Stimulated activated CD4-positive, alpha-beta T cell treated with anti-CD3 and anti-CD28 coated beads, Interleukin-4, amount 100 ng/mL, for 48 hours (primary cell): ENCODE results near the gene TCHP.
"Not testable (repeated sequence)": the region's sequence is repeated elsewhere in the genome, so short reads cannot be mapped to it uniquely, and the experiment has no call there.

Source experiments
- DNase-seq, 2 donors: peaks; one replicate each; pipeline ENCODE4 v3.0.0-alpha.2; 2020; ENCODE audit warnings: low read depth in 2 of 2

The TCHP gene

GRCh38 chr12:109879351-109880042 is 20.6 kb upstream of the TCHP start:
- DNase-seq = no peak

GRCh38 chr12:109880043-109880931 is 19.8 kb upstream of the TCHP start, which contains the start of gene GLTP:
TSS of gene GLTP (minus strand) at chr12:109880541. CDS start at chr12:109880374, 167 bp downstream.
- DNase-seq = peak; percentile 82 to 85

GRCh38 chr12:109880938-109881337 is 19.1 kb upstream of the TCHP start:
- DNase-seq = no peak

- no peak for DNase-seq
Observed at GRCh38 chr12:109881752-109882151, 18.3 kb upstream of the TCHP start.

GRCh38 chr12:109883461-109883860 is 16.6 kb upstream of the TCHP start:
- no peak for DNase-seq

- no peak for DNase-seq
Observed at GRCh38 chr12:109885616-109886015, 14.5 kb upstream of the TCHP start.

GRCh38 chr12:109888179-109889020 is 11.7 kb upstream of the TCHP start:
- DNase-seq = no peak

- no peak for DNase-seq
Observed at GRCh38 chr12:109890620-109891170, 9.4 kb upstream of the TCHP start.

- not testable (repeated sequence) for DNase-seq
Observed at GRCh38 chr12:109891731-109892130, 8.3 kb upstream of the TCHP start.

- DNase-seq = no peak
Observed at GRCh38 chr12:109892165-109892715, 7.8 kb upstream of the TCHP start.

- DNase-seq = no peak
Observed at GRCh38 chr12:109892748-109893147, 7.3 kb upstream of the TCHP start.

- DNase-seq = no peak
Observed at GRCh38 chr12:109893261-109893995, 6.6 kb upstream of the TCHP start.

GRCh38 chr12:109894939-109895338 is 5.1 kb upstream of the TCHP start:
- DNase-seq = no peak

- DNase-seq = no peak
Observed at GRCh38 chr12:109896188-109896587, 3.9 kb upstream of the TCHP start.

- DNase-seq = no peak
Observed at GRCh38 chr12:109897029-109897428, 3.0 kb upstream of the TCHP start.

GRCh38 chr12:109899345-109899744 is 729 bp upstream of the TCHP start:
- not testable (repeated sequence) for DNase-seq

- DNase-seq = no peak
Observed at GRCh38 chr12:109900752-109901580, 892 bp downstream of the TCHP start.

- DNase-seq = no peak
Observed at GRCh38 chr12:109902891-109903418, 2.9 kb downstream of the TCHP start.

GRCh38 chr12:109905301-109905700 is 5.2 kb downstream of the TCHP start:
- no peak for DNase-seq
